SK-N-SH treated with all-trans-retinoic acid at 6 μM for 48 hours (cell line): ENCODE results near the gene TMEM130.

Experiments
- CSDC2 ChIP-seq: fragments of 250-450 bp; sonication (Bioruptor Pico); IDR thresholded peaks from 2 replicates; pipeline ENCODE4 v1.5.0; 2020; ENCODE audit warnings: mild to moderate bottlenecking, moderate library complexity
- ISL1 ChIP-seq: fragments of 250-450 bp; sonication (Bioruptor Pico); IDR thresholded peaks from 2 replicates; pipeline ENCODE4 v2.1.2; 2022; ENCODE audit warnings: mild to moderate bottlenecking, moderate library complexity
- PATZ1 ChIP-seq: fragments of 250-450 bp; sonication (Bioruptor Pico); IDR thresholded peaks from 2 replicates; pipeline ENCODE4 v1.8.0; 2020; ENCODE audit warnings: mild to moderate bottlenecking, moderate library complexity, borderline replicate concordance
- TSHZ2 ChIP-seq: fragments of 250-450 bp; sonication (Bioruptor Pico); IDR thresholded peaks from 2 replicates; pipeline ENCODE4 v1.5.0; 2020; ENCODE audit warnings: mild to moderate bottlenecking, moderate library complexity
- ZFP30 ChIP-seq: fragments of 450-650 bp; formaldehyde crosslinking; IDR thresholded peaks from 2 replicates; pipeline ENCODE4 v1.5.0; 2022; ENCODE audit warnings: mild to moderate bottlenecking, moderate library complexity
- ZNF70 ChIP-seq: fragments of 450-650 bp; formaldehyde crosslinking; IDR thresholded peaks from 2 replicates; pipeline ENCODE4 v1.5.0; 2020; ENCODE audit warnings: mild to moderate bottlenecking, moderate library complexity

- no peak for TF ChIP-seq ZFP30 (CRISPR knock-in tag)
- TF ChIP-seq ISL1: no peak
- no peak for TF ChIP-seq PATZ1 (CRISPR knock-in tag)
- no peak for TF ChIP-seq ZNF70
- TF ChIP-seq CSDC2: no peak
- no peak for TF ChIP-seq TSHZ2 (CRISPR knock-in tag)
Measured at GRCh38 chr7:98866765-98867164, 3.0 kb downstream of the TMEM130 start.
